Measurements from ENCODE around the gene ANKRD63.

DNA sequence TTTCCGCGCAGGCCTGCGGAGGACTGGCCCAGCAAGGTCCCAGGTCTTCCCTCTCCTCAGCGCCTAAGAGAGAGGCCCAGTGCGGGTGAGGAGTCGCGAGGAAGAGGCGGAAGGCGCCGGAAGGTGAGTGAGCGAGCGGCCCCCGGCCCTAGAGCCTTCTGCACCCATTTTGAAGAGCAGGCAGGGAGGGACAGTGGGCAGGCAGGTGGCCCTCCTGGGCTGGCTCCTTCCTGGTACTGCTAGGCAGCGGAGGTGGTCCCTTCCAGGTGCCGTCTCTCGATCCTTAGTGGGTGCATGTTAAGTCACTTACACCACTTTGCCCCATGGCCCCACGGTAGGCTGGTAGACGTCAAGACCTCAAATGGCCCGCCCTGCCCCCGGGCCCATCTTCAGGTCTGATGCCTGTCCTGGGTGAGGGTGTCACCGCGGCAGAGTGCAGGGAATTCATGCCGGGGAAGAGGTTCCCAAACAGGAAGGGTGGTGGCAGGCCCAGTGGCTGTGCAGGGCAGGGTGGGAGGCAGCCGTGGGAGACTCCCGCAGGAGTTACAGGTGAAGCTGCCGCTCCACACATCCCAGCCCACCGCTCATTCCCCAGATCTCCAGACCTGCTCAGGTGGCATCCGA lies 29.6 kb downstream of the ANKRD63 start:
- TF ChIP-seq, protein P1, sequence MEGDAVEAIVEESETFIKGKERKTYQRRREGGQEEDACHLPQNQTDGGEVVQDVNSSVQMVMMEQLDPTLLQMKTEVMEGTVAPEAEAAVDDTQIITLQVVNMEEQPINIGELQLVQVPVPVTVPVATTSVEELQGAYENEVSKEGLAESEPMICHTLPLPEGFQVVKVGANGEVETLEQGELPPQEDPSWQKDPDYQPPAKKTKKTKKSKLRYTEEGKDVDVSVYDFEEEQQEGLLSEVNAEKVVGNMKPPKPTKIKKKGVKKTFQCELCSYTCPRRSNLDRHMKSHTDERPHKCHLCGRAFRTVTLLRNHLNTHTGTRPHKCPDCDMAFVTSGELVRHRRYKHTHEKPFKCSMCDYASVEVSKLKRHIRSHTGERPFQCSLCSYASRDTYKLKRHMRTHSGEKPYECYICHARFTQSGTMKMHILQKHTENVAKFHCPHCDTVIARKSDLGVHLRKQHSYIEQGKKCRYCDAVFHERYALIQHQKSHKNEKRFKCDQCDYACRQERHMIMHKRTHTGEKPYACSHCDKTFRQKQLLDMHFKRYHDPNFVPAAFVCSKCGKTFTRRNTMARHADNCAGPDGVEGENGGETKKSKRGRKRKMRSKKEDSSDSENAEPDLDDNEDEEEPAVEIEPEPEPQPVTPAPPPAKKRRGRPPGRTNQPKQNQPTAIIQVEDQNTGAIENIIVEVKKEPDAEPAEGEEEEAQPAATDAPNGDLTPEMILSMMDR (IDR thresholded peaks at IDR 0.05; ENCODE audit: low read length), result no peak
- no peak for TF ChIP-seq EZH2 (IDR thresholded peaks at IDR 0.05; ENCODE audit: borderline replicate concordance, low read length)
